K562 (cell line): Measurements from ENCODE around the gene CACNA1E. TPM values are rescaled to one million over a fixed set of nuclear protein-coding genes. Genes with fewer than 3 reads are reported as not detected.

Experiments
- ASH1L ChIP-seq: fragments of 450-650 bp; IDR thresholded peaks from 2 replicates; pipeline ENCODE4 v1.6.1; 2018; ENCODE audit warnings: borderline replicate concordance, mild to moderate bottlenecking, low read depth; ENCODE audit not compliant: partially characterized antibody
- BHLHE40 ChIP-seq: IDR thresholded peaks from 2 replicates; pipeline ENCODE4 v1.6.1; 2011; ENCODE audit warnings: low read length, improper control_type of control experiment
- HES1 ChIP-seq: fragments of 450-650 bp; IDR thresholded peaks from 2 replicates; pipeline ENCODE4 v1.6.1; 2016; ENCODE audit warnings: low read depth, mild to moderate bottlenecking, moderate library complexity
- IRF2 ChIP-seq: sonication (generic); formaldehyde crosslinking; IDR thresholded peaks from 2 replicates; pipeline ENCODE4 v1.8.1; 2022; ENCODE audit warnings: mild to moderate bottlenecking, missing genetic modification reagents
- IRF9 ChIP-seq: fragments of 450-650 bp; IDR thresholded peaks from 2 replicates; pipeline ENCODE4 v1.6.1; 2016; ENCODE audit warnings: missing biosample characterization, missing genetic modification characterization
- KAT2B ChIP-seq: IDR thresholded peaks from one replicate; pipeline ENCODE4 v1.6.1; 2012; ENCODE audit warnings: low read depth, mild to moderate bottlenecking, control low read depth, inconsistent platforms, low read length, moderate library complexity
- MEF2D ChIP-seq: conservative IDR thresholded peaks from 2 replicates; pipeline ENCODE4 v1.6.1; 2016; ENCODE audit warnings: low read depth, missing genetic modification characterization, missing compliant biosample characterization
- MYNN ChIP-seq, 2 experiments: sonication (generic); formaldehyde crosslinking in 1 of 2; IDR thresholded peaks; 2 replicates each; pipeline versions ENCODE4 v1.5.0 to v1.6.1; 2016 to 2020; ENCODE audit warnings: antibody characterized with exemption in 1 of 2, missing genetic modification reagents in 1 of 2
- NFRKB ChIP-seq: fragments of 450-650 bp; IDR thresholded peaks from 2 replicates; pipeline ENCODE4 v1.6.1; 2016; ENCODE audit warnings: low read depth
- PML ChIP-seq: IDR thresholded peaks from 2 replicates; pipeline ENCODE4 v1.6.1; 2012; ENCODE audit warnings: low read length, inconsistent platforms
- POLR3A ChIP-seq: IDR thresholded peaks from 2 replicates; pipeline ENCODE4 v1.6.1; 2011; ENCODE audit warnings: borderline replicate concordance, mild to moderate bottlenecking, moderate library complexity; ENCODE audit not compliant: insufficient read length, insufficient read depth; ENCODE audit errors: extremely low read depth
- RAD51 ChIP-seq: fragments of 450-650 bp; IDR thresholded peaks from 2 replicates; pipeline ENCODE4 v1.7.1; 2016; ENCODE audit warnings: low read depth, mild to moderate bottlenecking, borderline replicate concordance
- RB1 ChIP-seq: fragments of 450-650 bp; IDR thresholded peaks from 2 replicates; pipeline ENCODE4 v1.6.1; 2017; ENCODE audit warnings: low read depth, mild to moderate bottlenecking
- SAFB ChIP-seq: fragments of 200-400 bp; formaldehyde crosslinking; IDR thresholded peaks from 2 replicates; pipeline ENCODE4 v1.6.1; 2017; ENCODE audit warnings: low read depth, low read length, borderline replicate concordance
- SIN3B ChIP-seq: fragments of 450-650 bp; IDR thresholded peaks from 2 replicates; pipeline ENCODE4 v1.6.1; 2017; ENCODE audit warnings: low read depth, mild to moderate bottlenecking, moderate library complexity
- SNRNP70 ChIP-seq: fragments of 200-400 bp; formaldehyde crosslinking; optimal IDR thresholded peaks from 2 replicates; pipeline ENCODE3; 2017; ENCODE audit warnings: low read depth, low read length
- TAF15 ChIP-seq: fragments of 200-400 bp; formaldehyde crosslinking; IDR thresholded peaks from 2 replicates; pipeline ENCODE4 v1.6.1; 2017; ENCODE audit warnings: mild to moderate bottlenecking, low read depth, low read length, moderate library complexity
- TCF7L2 ChIP-seq: fragments of 150-350 bp; IDR thresholded peaks from 2 replicates; pipeline ENCODE4 v1.6.1; 2016; ENCODE audit warnings: low read depth, mild to moderate bottlenecking, low read length, moderate library complexity
- TEAD4 ChIP-seq, 2 experiments: sonication (generic) in 1 of 2; formaldehyde crosslinking in 1 of 2; IDR thresholded peaks; 2 replicates each; pipeline versions ENCODE4 v1.6.1 to v1.8.0; 2012 to 2022; ENCODE audit warnings: borderline replicate concordance in 1 of 2, inconsistent platforms in 1 of 2, low read length in 1 of 2, mild to moderate bottlenecking in 1 of 2, missing genetic modification reagents in 1 of 2
- TRIM24 ChIP-seq, 2 experiments: fragments of 450-650 bp; IDR thresholded peaks; 2 replicates each; pipeline ENCODE4 v1.6.1; 2016
- VEZF1 ChIP-seq: fragments of 200-800 bp; sonication (Bioruptor generic); IDR thresholded peaks from 2 replicates; pipeline ENCODE4 v1.6.1; 2017; ENCODE audit warnings: missing genetic modification characterization, missing compliant biosample characterization
- ZMIZ1 ChIP-seq, 2 experiments: fragments of 150-350 bp in 1 of 2; IDR thresholded peaks; 2 replicates each; pipeline ENCODE4 v1.6.1; 2012 to 2016; ENCODE audit warnings: low read depth in 2 of 2, low read length in 2 of 2, mild to moderate bottlenecking in 1 of 2, moderate library complexity in 1 of 2
- ZNF232 ChIP-seq: sonication (generic); formaldehyde crosslinking; IDR thresholded peaks from 2 replicates; pipeline ENCODE4 v1.8.0; 2022; ENCODE audit warnings: mild to moderate bottlenecking, missing genetic modification reagents
- ZNF445 ChIP-seq: fragments of 250-450 bp; sonication (Bioruptor Pico); IDR thresholded peaks from 2 replicates; pipeline ENCODE4 v1.4.0; 2020; ENCODE audit warnings: low read depth, mild to moderate bottlenecking, moderate library complexity
- polyA plus RNA-seq, 8 experiments: library from polyadenylated mRNA; depleted of rRNA in 4 of 8; stranded (reverse) in 5 of 8; unstranded in 3 of 8; fragments of >200 nt; fragmentation: Nextera tagmentation in 2 of 8; fragmentation: Illumina TruSeq in 1 of 8; extraction: Ambion mirVana in 2 of 8; extraction: Trizol in 1 of 8; gene quantifications; 2 replicates each; pipeline versions ENCODE4 v1.2.1 to v1.2.3, GENCODE V29; 2011 to 2014; ENCODE audit warnings: inconsistent platforms in 1 of 8, missing spikeins in 1 of 8
- total RNA-seq, 7 experiments: library from RNA; depleted of rRNA in 6 of 7; stranded (reverse); fragments of >200 nt in 6 of 7; fragmentation: Illumina TruSeq in 2 of 7; extraction: Trizol in 2 of 7; gene quantifications; 2 replicates each; pipeline versions ENCODE4 v1.2.1 to v1.2.3, GENCODE V29; 2011 to 2021; ENCODE audit warnings: low replicate concordance in 1 of 7

The CACNA1E gene
- total and polyA plus RNA-seq, 9 of the 15 experiments (the other 6 are each of a cell fraction or from before 2014, with no cell fraction given) = under 0.01 to 0.04 TPM; not detected in 7

- TF ChIP-seq ZMIZ1 (IDR thresholded peaks at IDR 0.05; ENCODE audit: low read depth in 2 of 2, low read length in 2 of 2) = no peak
- no peak for TF ChIP-seq IRF2 (CRISPR knock-in tag)
- TF ChIP-seq SNRNP70 = no peak
- TF ChIP-seq RB1 = no peak
- no peak for TF ChIP-seq ZNF232 (CRISPR knock-in tag)
- no peak for TF ChIP-seq PML
- TF ChIP-seq SAFB = no peak
- TF ChIP-seq HES1 = no peak
- no peak for TF ChIP-seq NFRKB
- no peak for TF ChIP-seq BHLHE40
- no peak for TF ChIP-seq TRIM24 (IDR thresholded peaks at IDR 0.05)
- no peak for TF ChIP-seq POLR3A
- no peak for TF ChIP-seq TCF7L2
- TF ChIP-seq ASH1L = no peak
- TF ChIP-seq RAD51 = no peak
- no peak for TF ChIP-seq KAT2B
- TF ChIP-seq TAF15 = no peak
- TF ChIP-seq TEAD4 (IDR thresholded peaks at IDR 0.05; ENCODE audit: low read length) = peak; percentile 37; the same call in 1 of the 2 replicates
- TF ChIP-seq TEAD4 (CRISPR knock-in tag; IDR thresholded peaks at IDR 0.05; ENCODE audit: borderline replicate concordance) = no peak
- no peak for TF ChIP-seq MYNN (IDR thresholded peaks at IDR 0.05)
- no peak for TF ChIP-seq MYNN (CRISPR knock-in tag; IDR thresholded peaks at IDR 0.05)
- TF ChIP-seq IRF9 (tag) = no peak
- TF ChIP-seq VEZF1 (CRISPR knock-in tag) = peak; percentile 97
- TF ChIP-seq SIN3B = no peak
- no peak for TF ChIP-seq MEF2D (tag)
- TF ChIP-seq ZNF445 (CRISPR knock-in tag) = no peak
Measured at GRCh38 chr1:181469829-181470228, 13.5 kb upstream of the CACNA1E start (continued).
